LHCN-M2 (cell line): ENCODE measurements around the gene MEG3. TPM values are rescaled to one million over a fixed set of nuclear protein-coding genes. Genes with fewer than 3 reads are reported as not detected.

Experiments used
- DNase-seq: peaks from one replicate; pipeline ENCODE4 v3.0.0-alpha.2; 2012; ENCODE audit warnings: low read depth
- total RNA-seq: library from RNA; depleted of rRNA; stranded (reverse); fragments of >200 nt; gene quantifications from 2 replicates; pipeline ENCODE4 v1.2.3, GENCODE V29; 2014

The MEG3 gene
- total RNA-seq, 1 experiment from 2014 or later, result 80.9 TPM

DNA sequence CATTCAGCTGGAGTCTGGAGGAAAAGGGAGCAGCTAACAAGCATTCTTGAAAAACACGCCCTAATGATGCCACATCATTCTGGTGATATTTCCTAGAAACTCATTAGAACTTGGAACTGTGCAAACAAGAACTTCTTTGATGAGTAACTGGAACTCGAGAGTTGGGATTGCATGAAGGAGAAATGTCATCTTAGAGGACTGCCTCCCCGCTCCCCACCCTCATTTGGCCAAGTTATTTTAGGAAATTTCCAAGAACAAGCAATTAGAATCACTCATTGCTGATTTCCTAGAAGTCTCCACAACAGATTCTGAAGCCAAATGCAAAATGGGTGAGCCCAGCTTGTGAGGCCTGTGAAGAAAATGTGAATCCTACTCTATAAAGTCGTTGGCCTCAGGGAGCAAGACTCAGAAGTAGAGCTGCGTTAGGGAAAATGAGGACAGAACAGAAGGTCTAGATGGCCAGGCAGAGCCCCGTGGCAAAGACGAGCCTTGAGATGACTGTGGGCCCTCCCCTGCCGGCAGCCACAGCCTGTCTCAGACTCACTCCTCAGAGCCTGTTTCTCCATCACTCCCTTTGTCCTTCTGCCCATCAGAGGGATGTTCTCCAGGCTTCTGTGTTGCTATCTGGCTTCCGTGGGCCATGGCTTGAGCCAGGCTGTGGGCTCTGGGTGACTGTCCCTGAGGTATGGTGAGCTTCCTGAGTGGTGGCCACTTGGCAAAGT is 39.2 kb downstream of the MEG3 start:
- DNase-seq, result no peak

DNA sequence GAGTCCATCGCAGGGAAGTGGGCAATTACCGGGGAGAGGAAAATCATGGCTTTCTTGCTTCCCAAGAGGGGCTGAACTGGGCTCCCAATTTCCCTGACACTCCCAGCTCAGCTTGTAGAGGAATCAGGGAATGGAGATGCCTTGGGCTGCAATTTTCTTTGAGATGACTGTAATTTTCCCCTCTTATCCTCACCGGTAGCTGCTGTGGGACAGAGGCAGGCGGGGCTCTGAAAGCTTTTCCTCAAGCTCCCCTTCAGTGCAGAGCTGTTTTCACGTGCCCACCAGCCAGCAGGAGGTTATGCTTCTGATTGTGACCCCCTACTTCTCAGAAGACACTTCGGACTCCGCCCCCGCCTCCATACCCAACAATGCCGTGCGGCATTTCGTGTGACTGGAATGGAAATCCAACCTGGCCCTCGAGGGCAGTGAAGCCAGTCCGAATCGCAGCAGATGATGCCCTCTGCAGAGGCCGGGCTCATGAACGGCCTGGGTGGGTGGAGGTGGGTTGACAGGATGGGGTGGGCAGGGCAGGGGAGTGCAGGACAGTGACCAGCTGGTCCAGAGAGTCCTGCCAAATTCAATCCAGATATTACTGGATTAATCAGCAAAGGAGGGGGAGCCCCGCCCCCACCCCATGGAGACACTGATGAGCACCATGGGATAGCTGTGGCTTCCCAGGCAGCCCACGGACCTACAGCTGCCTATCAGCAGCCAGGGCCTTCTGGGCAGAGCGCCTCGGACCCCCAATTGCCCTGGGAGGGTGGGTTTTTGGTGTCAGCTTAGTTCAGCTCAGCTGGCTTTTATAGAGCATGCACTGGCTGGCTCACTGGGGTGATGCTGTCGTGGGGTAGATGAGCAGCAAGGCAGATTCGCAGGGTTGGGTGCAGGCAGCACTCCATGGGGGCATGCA is 40.0 kb downstream of the MEG3 start:
- DNase-seq, result no peak

DNA sequence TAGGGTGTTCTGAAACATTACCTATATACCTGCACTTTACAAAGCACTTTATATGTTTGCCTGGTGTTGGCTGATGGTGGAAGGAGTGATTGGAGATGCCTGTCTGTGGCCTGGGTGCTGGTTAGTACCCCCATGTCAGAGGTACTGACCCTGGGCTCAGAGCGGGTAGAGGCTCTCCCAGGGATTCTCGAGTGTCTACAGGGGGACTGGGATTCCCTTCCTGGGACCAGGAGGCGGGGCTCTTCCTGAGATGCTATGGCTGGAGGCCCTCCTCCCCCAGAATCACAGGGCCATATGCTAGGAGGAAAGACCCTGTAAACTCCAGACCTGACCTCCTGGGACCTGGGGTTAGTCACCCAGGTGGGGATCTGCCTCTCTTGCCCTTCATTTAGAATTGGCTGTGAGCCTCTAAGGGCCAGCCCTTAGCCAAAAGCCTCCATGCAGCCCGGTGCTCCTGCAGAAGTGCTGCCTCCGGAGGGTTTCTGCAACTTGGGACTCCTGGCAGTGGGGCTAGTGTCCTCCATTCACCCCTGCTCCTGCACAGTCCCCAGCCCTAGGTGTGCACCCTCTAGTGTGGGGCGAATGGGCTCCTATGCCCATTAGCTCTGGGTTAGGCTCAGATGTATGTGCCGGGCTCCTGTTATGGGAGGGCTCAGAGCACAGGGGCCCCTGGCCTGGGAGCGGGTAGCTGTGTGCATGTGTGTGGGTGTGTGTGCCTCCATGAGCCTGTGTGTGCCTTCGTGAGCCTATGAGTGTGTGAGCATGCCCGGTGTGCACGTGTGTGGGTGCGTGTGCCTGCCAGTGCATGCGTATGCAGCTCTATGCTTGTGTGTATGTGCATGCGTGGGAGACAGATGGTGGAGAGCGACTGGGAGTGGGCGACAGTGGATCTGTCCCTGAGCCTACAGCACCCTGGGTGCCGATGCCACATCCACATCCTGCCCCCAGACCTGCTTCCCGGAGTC is 41.0 kb downstream of the MEG3 start:
- no peak for DNase-seq

DNA sequence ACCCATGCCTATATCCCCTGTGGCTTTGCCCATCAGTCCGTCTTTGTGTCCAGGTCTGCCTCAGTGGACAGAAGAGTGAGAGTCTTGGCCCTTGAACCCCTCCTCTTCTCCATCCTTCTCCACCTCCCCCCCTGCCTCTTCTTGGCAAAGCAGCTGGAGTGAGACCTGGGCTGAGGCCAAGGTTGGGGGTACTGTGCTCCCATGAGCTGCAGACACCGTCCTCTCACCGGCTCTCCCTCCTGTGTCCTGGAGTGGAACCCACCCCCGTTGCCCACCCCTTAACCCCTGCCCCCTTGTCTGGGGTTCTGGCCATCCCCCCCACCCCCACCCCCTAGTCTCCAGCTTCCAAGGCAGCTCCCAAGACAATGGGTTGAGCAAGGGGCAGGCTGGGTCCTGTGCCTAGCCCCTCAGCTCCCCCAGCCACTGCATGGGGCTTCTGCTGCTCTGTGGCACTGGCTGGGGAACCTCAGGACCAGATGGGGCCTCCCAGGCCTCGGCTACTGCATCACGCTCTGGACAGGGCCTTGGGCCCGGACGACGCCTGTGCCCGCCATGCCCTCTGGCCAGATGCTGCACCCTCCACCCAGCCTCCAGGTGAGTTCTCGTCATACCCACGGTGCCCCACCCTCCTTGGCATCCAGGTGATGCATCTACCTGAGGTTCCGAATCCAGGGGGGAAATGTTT is 41.9 kb downstream of the MEG3 start:
- no peak for DNase-seq

DNA sequence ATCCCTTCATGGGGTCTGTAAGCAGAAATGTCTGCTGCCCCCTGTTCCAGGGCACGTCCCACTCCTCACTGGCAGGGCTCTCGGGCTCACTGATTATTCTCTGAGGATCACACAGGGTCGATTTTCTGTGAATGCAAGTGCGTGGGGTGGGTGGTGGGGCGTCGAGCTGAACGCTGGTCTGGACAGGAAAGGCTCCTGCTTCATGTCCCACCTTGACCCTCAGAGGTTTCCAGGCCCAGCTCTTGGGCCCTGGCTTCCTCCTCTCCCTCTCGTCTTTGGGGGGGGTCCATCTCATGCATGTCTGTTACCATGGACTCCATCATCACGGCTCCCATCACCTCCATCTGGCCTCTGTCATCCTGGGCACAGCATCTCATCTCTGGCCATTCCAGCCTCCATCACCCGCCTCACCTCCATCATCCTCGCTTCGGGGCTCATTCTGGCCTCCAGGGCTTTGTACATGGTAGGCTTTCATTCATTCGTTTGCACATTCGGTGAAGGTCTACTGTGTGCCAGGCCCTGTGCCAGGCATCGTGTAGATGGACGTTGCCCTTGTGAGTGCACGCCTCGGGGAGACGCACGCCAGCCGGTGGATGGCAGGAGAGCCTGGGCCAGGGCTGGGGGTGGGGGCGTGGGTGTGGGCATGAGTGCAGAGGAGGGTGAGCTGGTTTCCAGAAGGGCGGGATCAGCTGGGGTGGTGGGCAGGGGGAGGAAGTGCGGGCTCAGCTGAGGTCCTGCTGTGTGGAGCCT is 42.9 kb downstream of the MEG3 start:
- DNase-seq, result no peak

DNA sequence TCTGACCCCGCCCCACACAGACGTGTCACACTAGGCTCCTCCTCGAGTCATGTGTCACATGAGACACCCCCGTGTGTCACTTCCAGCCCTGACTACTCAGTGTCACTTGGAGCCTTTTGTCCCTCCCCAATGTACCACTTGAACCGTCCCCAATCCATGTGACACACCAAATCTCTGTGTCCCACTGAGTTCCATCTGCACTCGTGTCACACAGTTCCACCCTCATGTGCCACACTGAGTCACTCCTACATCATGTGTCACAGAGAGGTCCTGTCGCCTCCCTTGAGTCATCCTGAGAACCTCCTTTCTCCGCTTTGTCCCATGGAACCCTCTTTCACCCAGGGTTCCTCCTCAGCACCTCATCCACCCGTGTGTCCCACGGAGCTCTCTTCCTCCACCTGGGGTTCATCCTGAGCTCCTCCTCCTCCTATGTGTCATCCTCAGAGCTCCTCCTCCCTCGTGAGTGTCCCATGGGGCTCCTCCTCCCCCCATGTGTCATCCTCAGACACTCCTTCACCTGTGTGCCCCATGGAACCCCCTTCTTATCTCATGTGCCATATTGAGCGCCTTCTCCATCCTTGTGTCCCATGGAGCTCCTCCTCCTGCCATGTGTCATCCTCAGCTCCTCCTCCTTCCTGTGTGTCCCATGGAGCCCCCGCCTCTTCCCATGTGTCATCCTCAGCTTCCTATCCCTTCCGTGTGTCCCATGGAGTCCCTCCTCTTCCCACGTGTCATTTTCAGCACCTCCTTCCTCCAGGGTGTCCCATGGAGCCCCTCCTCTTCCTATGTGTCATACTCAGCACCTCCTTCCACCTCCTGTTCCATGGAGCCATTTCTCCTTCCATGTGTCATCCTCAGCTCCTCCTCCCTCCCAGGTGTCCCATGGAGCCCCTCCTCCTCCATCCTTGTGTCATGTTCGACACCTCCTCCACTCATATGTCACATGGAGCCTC is 45.6 kb downstream of the MEG3 start:
- peak; percentile 49 for DNase-seq

DNA sequence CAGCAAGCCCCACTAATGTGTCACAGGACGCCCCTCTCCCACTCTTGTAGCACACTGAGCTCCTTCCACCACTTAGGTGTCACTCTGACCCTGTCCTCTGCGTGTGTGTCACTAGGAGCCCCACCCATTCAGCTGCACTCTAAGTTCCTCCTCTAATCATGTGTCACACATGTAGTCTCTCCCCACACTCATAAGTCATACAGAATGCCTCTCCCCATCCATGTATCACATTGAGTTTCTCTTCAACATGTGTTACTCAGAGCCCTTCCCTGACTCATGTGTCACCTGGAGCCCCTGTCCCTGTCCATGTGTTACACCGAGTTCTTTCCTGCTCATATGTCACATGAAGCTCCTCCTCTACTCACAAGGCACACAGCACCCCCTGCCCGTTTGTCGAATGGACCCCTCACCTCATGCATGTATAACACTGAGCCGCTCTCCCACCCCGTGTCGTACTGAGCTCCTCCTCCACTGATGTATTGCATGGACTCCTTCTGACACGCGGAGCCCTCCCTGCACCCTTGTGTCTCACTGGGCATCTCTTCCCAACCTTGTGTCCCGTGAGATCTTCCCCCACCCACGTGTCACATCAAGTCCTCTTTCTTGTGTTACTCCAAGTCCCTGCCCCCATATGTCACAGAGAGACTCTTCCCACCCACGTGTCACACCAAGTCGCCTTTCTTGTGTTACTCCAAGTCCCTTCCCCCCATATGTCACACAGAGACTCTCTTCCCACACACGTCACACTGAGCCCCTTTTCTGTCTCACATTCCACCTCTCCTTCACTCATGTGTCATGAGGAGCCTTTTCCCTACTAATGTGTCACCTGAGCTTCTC is 46.6 kb downstream of the MEG3 start:
- no peak for DNase-seq

DNA sequence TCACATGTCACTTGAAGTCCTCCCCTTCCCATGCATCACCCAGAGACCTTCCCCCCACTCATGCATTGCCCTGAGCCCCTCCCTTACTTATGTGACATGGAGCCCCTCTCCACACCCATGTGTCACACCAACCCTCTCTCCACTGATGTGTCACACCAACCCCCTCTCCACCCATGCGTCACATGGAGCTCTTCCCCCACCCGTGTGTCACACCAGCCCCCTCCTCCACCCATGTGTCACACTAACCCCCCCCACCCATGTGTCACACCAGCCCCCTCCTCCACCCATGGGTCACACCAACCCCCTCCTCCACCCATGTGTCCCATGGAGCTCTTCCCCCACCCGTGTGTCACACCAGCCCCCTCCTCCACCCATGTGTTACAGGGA is 47.2 kb downstream of the MEG3 start:
- no peak for DNase-seq

DNA sequence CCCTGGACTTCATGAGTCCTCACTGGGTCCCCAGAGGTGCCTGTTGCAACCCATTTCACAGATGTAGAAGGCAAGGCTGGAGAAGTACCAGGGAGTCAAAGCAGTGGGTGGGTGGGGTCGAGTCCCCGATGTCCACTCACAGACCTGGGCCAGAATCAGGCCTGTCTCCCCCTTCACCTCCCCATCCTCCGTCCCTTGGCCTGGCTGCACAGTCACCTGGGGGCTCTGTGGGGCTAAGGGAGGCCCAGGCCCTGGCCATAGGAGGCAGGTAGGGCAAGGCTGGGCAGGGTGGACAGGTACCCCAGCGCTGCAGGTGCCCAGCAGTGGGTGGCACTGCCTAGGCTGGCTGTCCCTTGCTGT is 48.1 kb downstream of the MEG3 start:
- DNase-seq, result no peak

DNA sequence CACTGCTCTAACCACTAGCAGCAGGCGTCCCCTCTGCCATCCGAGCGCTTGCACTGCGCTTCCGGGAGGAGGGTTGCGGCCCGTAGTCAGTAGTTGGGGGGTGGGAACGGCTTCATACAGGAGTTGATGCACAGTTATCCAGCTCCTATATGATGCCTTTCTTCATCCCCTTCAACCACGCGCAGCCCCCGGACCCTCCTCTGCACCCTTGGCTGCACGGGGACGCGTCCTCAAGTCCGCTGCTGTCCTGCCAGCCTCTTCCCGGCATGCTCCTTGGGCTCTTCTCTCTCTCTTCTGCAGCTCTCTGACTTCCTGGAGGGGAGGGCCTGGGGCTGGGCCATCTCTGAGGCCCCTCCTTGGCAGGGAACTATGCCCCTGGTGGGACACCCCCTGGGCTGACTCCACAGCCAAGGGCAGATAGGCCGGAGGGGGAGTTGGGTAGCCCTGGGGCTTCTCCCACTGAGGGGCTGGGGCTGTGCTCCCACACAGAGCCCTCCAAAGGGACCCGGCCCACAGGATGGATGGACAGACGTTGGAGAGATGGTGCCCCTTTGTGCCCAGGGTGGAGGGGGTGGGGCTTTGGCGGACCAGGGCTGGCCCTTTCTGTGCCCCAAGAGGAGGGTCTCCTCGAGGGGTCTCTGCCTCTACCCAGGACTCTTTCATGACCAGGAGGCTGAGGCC is 48.6 kb downstream of the MEG3 start:
- DNase-seq, result no peak

DNA sequence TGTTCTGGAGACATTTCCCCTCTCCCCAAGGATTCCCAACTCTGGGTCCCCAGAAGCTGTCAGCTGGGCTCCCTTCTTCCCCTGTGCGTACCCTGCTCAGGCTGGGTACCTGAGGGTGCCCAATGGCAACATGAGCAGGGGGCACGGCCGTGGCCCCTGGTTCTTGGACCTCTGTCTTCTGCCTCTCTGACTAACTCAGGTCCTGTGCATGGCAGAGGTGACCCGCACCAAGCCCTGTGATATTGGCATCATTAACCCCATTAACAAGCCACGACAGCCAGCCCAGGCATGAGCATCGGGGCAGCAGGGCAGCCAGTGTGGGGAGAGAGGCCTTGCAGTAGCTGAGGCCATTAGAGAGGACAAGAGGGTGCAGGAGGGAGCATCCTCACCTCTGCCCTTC is 49.2 kb downstream of the MEG3 start:
- DNase-seq, result no peak

DNA sequence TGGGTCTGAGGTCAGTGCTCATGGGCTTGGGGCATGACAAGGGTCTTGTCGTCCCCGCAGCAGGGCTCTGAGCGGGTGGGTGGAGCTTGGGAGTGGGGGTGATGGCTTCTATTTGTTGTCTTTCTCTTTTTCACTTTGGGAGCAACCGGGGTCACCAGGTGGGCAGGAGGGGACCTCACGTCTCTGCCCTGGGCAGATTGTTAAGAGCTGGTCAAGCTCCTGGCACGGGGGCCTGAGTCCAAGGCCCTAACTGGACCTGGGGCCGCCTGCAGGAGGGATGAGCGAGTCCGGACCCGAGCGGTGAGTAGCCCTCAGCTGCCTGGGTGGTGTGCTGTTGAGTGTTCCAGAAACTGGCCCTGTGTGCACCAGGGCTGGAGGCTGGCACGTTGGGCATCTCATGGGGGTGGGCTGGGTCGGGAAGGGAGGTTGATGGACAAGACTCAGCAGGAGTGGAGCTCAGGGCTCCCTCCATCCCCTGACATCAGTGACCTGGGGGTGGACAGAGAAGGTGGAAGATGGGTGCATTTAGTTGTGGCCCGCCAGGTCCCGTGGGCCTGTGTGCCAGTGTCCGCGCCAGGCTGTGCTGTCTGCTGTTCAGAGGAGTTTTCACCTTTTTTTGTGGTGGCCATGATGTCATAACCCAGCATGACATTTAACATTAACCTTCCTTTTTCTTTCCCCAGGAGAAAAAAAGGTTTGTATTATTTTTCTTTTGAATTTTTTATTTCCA is 50.1 kb downstream of the MEG3 start:
- no peak for DNase-seq

DNA sequence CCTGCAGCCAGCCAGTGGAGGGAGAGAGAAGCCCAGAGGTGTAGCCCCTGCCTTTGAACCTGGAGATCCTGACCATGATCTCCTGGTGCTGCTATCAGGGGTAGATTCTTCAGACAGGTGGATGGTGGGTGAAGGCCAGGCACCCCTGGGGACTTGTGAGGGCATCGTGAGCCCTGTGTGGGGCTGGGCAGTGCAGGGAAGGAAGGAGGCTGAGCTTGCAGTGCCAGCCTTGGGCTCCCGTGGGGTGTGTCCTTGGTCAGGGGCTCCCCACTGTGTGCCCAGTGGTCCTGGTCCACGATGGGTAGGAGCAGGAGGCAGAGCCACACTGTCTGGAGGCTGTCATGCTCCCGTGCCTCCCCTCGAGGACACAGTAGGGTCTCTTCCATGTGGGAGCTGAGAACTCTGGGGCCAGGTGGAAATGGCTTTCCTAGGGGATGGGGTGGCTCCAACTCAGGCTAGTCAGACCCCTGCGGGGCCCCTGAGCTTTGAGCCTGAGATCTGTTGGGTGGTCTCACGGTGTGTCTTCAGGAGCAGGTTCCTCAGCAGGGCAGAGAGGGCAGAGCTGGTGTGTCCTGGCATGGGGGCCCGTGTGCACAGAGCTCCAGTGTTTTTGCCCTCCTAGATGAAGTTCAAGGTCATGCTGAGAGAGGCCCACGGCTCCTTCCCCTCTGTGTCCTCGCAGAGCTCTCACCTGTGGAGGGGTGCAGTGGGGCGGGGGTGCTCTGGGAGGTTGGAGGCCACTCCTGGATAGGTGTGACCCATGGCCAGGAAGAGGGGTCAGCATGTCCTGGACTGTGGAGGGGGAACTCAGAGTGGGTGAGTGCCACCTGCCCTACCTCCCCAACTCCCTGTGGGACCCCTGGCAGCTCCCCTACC is 52.6 kb downstream of the MEG3 start:
- no peak for DNase-seq

DNA sequence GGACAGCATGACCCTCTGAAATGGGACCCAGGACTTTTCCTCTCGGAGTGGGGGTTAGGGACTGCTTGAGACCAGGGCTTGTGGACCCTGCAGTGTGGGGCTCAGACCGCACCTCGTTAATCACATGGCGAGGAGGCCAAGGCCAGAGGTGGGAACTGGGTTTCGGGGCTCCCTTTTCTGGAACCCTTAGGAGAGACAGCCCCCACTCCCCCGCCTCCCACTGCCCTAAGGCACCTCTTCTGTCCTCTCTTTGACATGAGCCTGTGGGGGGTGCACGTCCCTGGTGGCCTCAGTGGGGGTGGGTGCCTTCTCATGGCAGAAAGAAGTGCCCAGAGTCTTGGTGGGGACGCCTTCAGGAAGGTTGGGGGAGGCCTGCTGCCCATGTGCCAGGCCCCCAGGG is 53.3 kb downstream of the MEG3 start:
- DNase-seq, result no peak

DNA sequence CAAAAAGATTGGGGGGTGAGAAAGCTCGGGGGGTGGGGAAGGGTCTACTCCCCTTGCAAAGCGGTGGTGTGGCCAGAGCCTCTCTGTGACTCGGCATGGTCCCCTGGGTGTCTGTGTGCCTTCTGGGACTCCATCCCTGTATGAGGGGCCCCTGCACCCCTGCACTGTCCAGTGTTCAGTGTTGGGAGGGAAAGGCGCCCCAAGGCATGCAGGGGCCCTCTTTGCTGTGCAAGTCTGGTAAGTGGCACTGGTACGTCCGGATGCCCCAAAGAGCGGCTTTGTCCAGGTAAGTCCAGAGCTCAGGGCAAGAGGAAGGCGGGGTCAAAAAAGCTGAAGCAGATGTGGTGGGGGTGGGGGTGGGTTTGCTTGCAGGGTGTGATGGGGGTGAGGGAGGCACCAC is 53.9 kb downstream of the MEG3 start:
- no peak for DNase-seq
